ENCODE measurements around the gene PKD2L2. TPM values are rescaled to one million over a fixed set of nuclear protein-coding genes. Genes with fewer than 3 reads are reported as not detected.

PKD2L2 gene
- polyA plus RNA-seq, 4 donors, result 0.12 TPM; not detected in 3

DNA sequence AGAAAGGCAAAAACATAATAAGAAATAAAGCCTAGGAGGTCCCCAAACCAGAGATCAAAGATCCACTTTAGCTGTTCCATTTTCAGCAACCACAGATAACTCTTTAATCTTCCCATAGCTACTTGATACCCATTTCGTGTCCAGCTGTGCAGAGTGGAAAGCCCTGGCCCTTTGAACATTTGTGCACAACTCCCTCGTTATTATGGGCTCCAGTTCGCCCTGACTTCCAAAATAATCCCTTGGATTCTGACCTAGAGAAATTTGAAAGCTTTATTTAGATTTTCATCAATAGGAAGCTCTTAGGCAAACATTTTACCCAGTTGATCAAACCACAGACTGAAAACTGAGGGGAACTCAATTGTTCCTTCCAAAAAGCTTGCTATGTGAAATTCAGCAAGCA is 16.8 kb upstream of the PKD2L2 start:
- no peaks in the 10 kb centered on the region for H3K27me3 ChIP-seq (ENCODE audit: control insufficient read depth in 3 of 3, insufficient read depth in 3 of 3, low read length in 3 of 3)
- FAIRE-seq, result no peak
- H3K27ac ChIP-seq (ENCODE audit: low read depth in 1 of 3, low read length in 2 of 3), result no peak overlapping the region
- DNase-seq, result no peak
- H3K9me3 ChIP-seq (ENCODE audit: control insufficient read depth in 2 of 2, insufficient read depth in 1 of 2, low read depth in 1 of 2, low read length in 1 of 2), result no peaks in the 10 kb centered on the region
- H3K4me3 ChIP-seq (ENCODE audit: low read depth in 1 of 3, low read length in 3 of 3), result no peak overlapping the region
- no peaks in the 10 kb centered on the region for H3K36me3 ChIP-seq (ENCODE audit: control insufficient read depth in 3 of 3, insufficient read depth in 2 of 3, low read depth in 1 of 3, low read length in 3 of 3)
- no peaks in the 10 kb centered on the region for H3K4me1 ChIP-seq (ENCODE audit: control insufficient read depth in 3 of 3, insufficient read depth in 2 of 3, low read depth in 1 of 3, low read length in 2 of 3)
- WGBS, 3 donors, result 84 to 86% (median 86%) methylated on average over 3 of the region's 3 CpGs

DNA sequence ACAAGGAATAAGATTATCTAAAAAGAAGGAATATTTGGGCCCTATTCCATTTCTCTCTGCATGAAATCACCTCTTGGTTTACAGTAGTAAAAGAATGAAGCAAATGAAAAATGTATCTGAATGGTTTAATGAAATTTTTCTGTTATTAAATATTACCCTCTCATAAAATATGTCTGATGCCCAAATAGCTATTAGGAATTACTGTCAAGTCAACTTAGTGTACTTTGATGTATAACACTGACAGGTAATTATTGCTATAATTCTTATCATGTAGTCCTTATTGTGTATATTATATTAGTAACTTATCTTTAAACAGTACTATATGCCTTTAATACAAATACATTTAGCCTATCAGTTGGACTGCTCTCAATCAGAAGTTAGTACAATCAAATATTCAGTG is 13.2 kb upstream of the PKD2L2 start:
- DNase-seq (no peak), FAIRE-seq (no peak)
- no peak overlapping the region for H3K4me3 ChIP-seq (ENCODE audit: low read depth in 1 of 3, low read length in 3 of 3)
- H3K27ac ChIP-seq (ENCODE audit: low read depth in 1 of 3, low read length in 2 of 3), result no peak overlapping the region
- no peaks in the 10 kb centered on the region for H3K9me3 ChIP-seq (ENCODE audit: control insufficient read depth in 2 of 2, insufficient read depth in 1 of 2, low read depth in 1 of 2, low read length in 1 of 2)
- no peaks in the 10 kb centered on the region for H3K36me3 ChIP-seq (ENCODE audit: control insufficient read depth in 3 of 3, insufficient read depth in 2 of 3, low read depth in 1 of 3, low read length in 3 of 3)
- H3K27me3 ChIP-seq (ENCODE audit: control insufficient read depth in 3 of 3, insufficient read depth in 3 of 3, low read length in 3 of 3), result no peaks in the 10 kb centered on the region
- no peaks in the 10 kb centered on the region for H3K4me1 ChIP-seq (ENCODE audit: control insufficient read depth in 3 of 3, insufficient read depth in 2 of 3, low read depth in 1 of 3, low read length in 2 of 3)

DNA sequence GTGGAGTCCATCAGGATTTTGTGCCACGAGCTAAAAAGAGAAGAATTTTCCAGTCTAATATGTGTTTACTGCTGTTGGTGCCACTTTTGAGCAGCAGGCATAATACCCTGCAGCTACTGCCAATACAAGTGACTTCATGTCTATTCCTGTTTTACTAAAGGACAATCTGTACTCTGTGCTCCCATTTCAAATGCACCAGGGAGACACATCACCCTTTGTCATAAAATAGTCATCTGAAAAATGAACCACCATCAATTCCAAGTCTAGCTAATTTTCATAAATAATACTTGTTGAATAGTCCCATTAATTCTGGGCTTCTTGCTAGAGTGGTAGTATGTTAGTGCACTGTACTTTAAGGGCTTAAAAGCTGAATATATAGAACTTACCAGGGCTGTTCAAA is 8.9 kb upstream of the PKD2L2 start:
- WGBS, 3 donors, result 74 to 83% (median 80%) methylated on average over 1 of the region's 1 CpG
- Histone ChIP-seq H3K27me3 (ENCODE audit: control insufficient read depth in 3 of 3, insufficient read depth in 3 of 3, low read length in 3 of 3) (no peaks in the 10 kb centered on the region), H3K36me3 (ENCODE audit: control insufficient read depth in 3 of 3, insufficient read depth in 2 of 3, low read depth in 1 of 3, low read length in 3 of 3) (no peaks in the 10 kb centered on the region), H3K4me3 (ENCODE audit: low read depth in 1 of 3, low read length in 3 of 3) (no peak overlapping the region), H3K27ac (ENCODE audit: low read depth in 1 of 3, low read length in 2 of 3) (no peak overlapping the region), H3K4me1 (ENCODE audit: control insufficient read depth in 3 of 3, insufficient read depth in 2 of 3, low read depth in 1 of 3, low read length in 2 of 3) (no peaks in the 10 kb centered on the region), H3K9me3 (ENCODE audit: control insufficient read depth in 2 of 2, insufficient read depth in 1 of 2, low read depth in 1 of 2, low read length in 1 of 2) (no peaks in the 10 kb centered on the region)
- FAIRE-seq (no peak), DNase-seq (no peak)

DNA sequence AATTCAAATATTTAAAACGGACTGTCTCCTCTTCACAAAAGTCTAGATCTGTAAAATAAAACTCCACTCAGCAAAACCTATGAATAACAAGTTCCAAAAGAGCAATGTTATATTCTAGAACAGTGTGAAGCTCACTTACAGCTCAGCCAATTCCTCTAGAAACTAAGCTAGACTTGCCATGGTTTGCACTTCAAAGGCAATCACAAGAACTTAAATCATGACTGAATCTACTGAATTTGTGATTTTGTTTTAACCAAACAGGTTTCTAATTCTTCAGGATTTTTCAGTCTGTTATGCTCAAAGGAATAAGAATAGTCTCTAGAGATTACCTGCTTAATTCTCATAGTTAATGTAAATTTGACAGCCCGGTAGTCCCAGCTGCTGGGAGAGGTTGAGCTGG is 1.4 kb upstream of the PKD2L2 start:
- DNase-seq (peak in 1 of 2 donors; percentile 1), FAIRE-seq (no peak)
- Histone ChIP-seq H3K27me3 (ENCODE audit: control insufficient read depth in 3 of 3, insufficient read depth in 3 of 3, low read length in 3 of 3) (no peaks in the 10 kb centered on the region), H3K4me3 (ENCODE audit: low read depth in 1 of 3, low read length in 3 of 3) (no peak overlapping the region), H3K27ac (ENCODE audit: low read depth in 1 of 3, low read length in 2 of 3) (no peak overlapping the region), H3K4me1 (ENCODE audit: control insufficient read depth in 3 of 3, insufficient read depth in 2 of 3, low read depth in 1 of 3, low read length in 2 of 3) (peaks cover 0 to 18% (median 0%) of the 10 kb centered on the region in 3 donors), H3K36me3 (ENCODE audit: control insufficient read depth in 3 of 3, insufficient read depth in 2 of 3, low read depth in 1 of 3, low read length in 3 of 3) (no peaks in the 10 kb centered on the region), H3K9me3 (ENCODE audit: control insufficient read depth in 2 of 2, insufficient read depth in 1 of 2, low read depth in 1 of 2, low read length in 1 of 2) (peaks cover 0 to 2% of the 10 kb centered on the region in 2 donors)
- 71 to 89% (median 84%) methylated on average over 2 of the region's 2 CpGs for WGBS, 3 donors

DNA sequence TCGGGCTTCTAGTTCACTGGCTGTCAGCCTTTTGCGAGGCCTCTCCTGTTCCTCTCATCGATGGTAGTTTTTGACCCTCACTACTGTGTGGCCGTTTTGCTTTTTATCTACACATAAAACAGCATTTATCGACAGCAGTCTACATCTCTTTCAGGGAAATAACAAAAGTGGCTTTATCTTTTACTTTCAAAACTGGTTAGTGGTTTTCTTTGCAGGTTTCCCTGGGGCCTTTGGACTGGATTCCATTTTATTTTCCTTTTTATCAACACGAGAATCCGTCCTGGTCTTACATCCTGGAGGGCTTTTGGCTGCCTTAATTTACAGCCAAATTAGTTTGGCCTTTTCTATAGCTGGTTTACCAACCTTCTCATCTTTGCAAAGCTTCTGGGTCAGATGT is 793 bp upstream of the PKD2L2 start:
- Histone ChIP-seq H3K27me3 (ENCODE audit: control insufficient read depth in 3 of 3, insufficient read depth in 3 of 3, low read length in 3 of 3) (no peaks in the 10 kb centered on the region), H3K9me3 (ENCODE audit: control insufficient read depth in 2 of 2, insufficient read depth in 1 of 2, low read depth in 1 of 2, low read length in 1 of 2) (peaks cover 0 to 2% of the 10 kb centered on the region in 2 donors), H3K4me3 (ENCODE audit: low read depth in 1 of 3, low read length in 3 of 3) (peak overlapping the region in 2 of 3 donors; percentile 48 to 68), H3K36me3 (ENCODE audit: control insufficient read depth in 3 of 3, insufficient read depth in 2 of 3, low read depth in 1 of 3, low read length in 3 of 3) (no peaks in the 10 kb centered on the region), H3K4me1 (ENCODE audit: control insufficient read depth in 3 of 3, insufficient read depth in 2 of 3, low read depth in 1 of 3, low read length in 2 of 3) (peaks cover 0 to 18% (median 0%) of the 10 kb centered on the region in 3 donors), H3K27ac (ENCODE audit: low read depth in 1 of 3, low read length in 2 of 3) (peak overlapping the region; percentile 74 to 97 (median 85))
- peak in 1 of 2 donors; percentile 7 for DNase-seq
- FAIRE-seq, result no peak
- WGBS, 3 donors, result 27 to 38% (median 34%) methylated on average over 7 of the region's 7 CpGs

DNA sequence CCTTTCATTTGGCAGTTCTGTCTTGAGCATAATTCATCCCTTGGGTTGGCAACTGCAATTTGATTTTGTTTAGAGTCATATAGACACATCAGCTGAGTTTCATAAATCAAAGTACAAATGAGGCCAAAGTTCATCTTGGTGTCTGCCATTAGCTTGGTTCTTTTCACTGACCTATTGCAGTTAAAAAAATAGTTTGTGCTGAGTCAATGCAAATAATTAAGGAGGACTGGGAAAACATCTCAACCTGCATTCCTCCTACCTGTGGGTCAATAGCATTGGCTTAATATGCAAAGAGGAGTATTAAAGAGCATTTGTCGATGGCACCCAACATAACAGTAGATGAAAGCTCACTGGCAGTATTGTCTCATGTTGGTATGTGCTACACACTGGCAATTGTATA is 1.6 kb downstream of the PKD2L2 start:
- H3K36me3 ChIP-seq (ENCODE audit: control insufficient read depth in 3 of 3, insufficient read depth in 2 of 3, low read depth in 1 of 3, low read length in 3 of 3), result no peaks in the 10 kb centered on the region
- 21 to 61% (median 50%) methylated on average over 1 of the region's 1 CpG for WGBS, 3 donors

DNA sequence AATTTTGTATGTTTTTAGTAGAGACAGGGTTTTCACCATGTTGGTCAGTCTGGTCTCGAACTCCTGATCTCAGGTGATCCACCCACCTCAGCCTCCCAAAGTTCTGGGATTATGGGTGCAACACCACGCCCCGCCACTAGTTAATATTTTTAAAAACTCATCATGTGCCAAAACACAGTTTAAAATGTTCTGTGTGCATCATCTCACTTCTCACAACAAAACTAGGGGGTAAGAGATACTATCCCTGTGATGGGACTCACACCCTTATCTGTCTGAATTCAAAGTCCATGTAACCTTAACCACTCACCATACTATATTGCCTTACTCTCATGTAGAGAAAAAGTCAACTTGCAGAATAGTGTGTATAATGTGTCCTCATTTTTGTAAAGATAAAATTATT is 2.6 kb downstream of the PKD2L2 start:
- H3K4me1 ChIP-seq (ENCODE audit: control insufficient read depth in 3 of 3, insufficient read depth in 2 of 3, low read depth in 1 of 3, low read length in 2 of 3), result peaks cover 0 to 18% (median 0%) of the 10 kb centered on the region in 3 donors
- H3K27ac ChIP-seq (ENCODE audit: low read depth in 1 of 3, low read length in 2 of 3), result no peak overlapping the region
- no peak for FAIRE-seq
- DNase-seq, result peak; percentile 8 to 29
- no peaks in the 10 kb centered on the region for H3K27me3 ChIP-seq (ENCODE audit: control insufficient read depth in 3 of 3, insufficient read depth in 3 of 3, low read length in 3 of 3)
- 84 to 98% (median 85%) methylated on average over 3 of the region's 3 CpGs for WGBS, 3 donors
- no peak overlapping the region for H3K4me3 ChIP-seq (ENCODE audit: low read depth in 1 of 3, low read length in 3 of 3)
- H3K9me3 ChIP-seq (ENCODE audit: control insufficient read depth in 2 of 2, insufficient read depth in 1 of 2, low read depth in 1 of 2, low read length in 1 of 2), result peaks cover 0 to 2% of the 10 kb centered on the region in 2 donors
- no peaks in the 10 kb centered on the region for H3K36me3 ChIP-seq (ENCODE audit: control insufficient read depth in 3 of 3, insufficient read depth in 2 of 3, low read depth in 1 of 3, low read length in 3 of 3)

More for the DNA sequence above, 1.6 kb downstream of the PKD2L2 start:
- Histone ChIP-seq H3K9me3 (ENCODE audit: control insufficient read depth in 2 of 2, insufficient read depth in 1 of 2, low read depth in 1 of 2, low read length in 1 of 2) (peaks cover 0 to 2% of the 10 kb centered on the region in 2 donors), H3K4me1 (ENCODE audit: control insufficient read depth in 3 of 3, insufficient read depth in 2 of 3, low read depth in 1 of 3, low read length in 2 of 3) (peaks cover 0 to 18% (median 0%) of the 10 kb centered on the region in 3 donors), H3K27ac (ENCODE audit: low read depth in 1 of 3, low read length in 2 of 3) (peak overlapping the region in 2 of 3 donors; percentile 30 to 60), H3K4me3 (ENCODE audit: low read depth in 1 of 3, low read length in 3 of 3) (no peak overlapping the region), H3K27me3 (ENCODE audit: control insufficient read depth in 3 of 3, insufficient read depth in 3 of 3, low read length in 3 of 3) (no peaks in the 10 kb centered on the region)
- no peak for FAIRE-seq
- DNase-seq, result peak; percentile 85 to 91

DNA sequence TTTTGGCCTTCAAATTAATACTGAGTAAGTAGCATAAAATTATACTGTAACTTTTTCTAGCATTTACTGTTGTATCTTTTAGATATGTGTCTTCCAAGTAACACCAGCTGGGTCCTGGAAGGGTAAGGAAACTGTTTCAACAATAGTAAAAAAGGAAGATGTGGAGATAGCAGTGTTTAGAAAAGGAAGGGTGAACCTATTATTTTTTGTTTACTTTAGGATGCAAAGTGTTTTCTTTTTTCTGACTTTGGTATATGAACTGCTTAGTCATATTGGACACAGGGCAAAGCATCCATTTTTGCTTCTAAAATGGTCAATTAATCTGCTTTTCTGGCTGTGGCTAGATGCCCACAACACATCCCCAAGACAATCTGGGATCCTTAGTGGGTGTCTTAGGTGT is 5.3 kb downstream of the PKD2L2 start:
- H3K4me3 ChIP-seq (ENCODE audit: low read depth in 1 of 3, low read length in 3 of 3), result no peak overlapping the region
- no peaks in the 10 kb centered on the region for H3K36me3 ChIP-seq (ENCODE audit: control insufficient read depth in 3 of 3, insufficient read depth in 2 of 3, low read depth in 1 of 3, low read length in 3 of 3)
- FAIRE-seq, result no peak
- H3K9me3 ChIP-seq (ENCODE audit: control insufficient read depth in 2 of 2, insufficient read depth in 1 of 2, low read depth in 1 of 2, low read length in 1 of 2), result peaks cover 0 to 1% of the 10 kb centered on the region in 2 donors
- no peaks in the 10 kb centered on the region for H3K27me3 ChIP-seq (ENCODE audit: control insufficient read depth in 3 of 3, insufficient read depth in 3 of 3, low read length in 3 of 3)
- no peak for DNase-seq
- H3K4me1 ChIP-seq (ENCODE audit: control insufficient read depth in 3 of 3, insufficient read depth in 2 of 3, low read depth in 1 of 3, low read length in 2 of 3), result peaks cover 0 to 9% (median 0%) of the 10 kb centered on the region in 3 donors
- no peak overlapping the region for H3K27ac ChIP-seq (ENCODE audit: low read depth in 1 of 3, low read length in 2 of 3)

DNA sequence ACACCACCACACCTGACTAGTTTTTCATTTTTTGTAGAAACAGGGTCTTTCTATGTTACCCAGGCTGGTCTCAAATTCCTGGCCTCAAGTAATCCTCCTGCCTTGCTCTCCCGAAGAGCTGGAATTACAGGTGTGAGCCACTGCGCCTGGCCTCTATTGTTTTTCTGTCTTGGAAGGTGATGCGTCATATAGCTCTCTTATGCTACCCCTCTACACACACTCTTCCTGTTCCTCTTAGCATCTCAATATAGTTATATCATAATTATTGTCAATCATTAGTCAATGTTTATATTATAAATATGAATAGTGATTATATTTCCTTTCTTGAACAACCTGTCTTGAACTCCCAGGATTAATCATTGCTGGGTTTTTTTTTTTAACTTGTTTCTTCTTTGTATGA is 7.3 kb downstream of the PKD2L2 start:
- WGBS, 3 donors, result 72 to 87% (median 83%) methylated on average over 3 of the region's 3 CpGs
- FAIRE-seq, result no peak
- Histone ChIP-seq H3K9me3 (ENCODE audit: control insufficient read depth in 2 of 2, insufficient read depth in 1 of 2, low read depth in 1 of 2, low read length in 1 of 2) (no peaks in the 10 kb centered on the region), H3K27ac (ENCODE audit: low read depth in 1 of 3, low read length in 2 of 3) (no peak overlapping the region), H3K27me3 (ENCODE audit: control insufficient read depth in 3 of 3, insufficient read depth in 3 of 3, low read length in 3 of 3) (no peaks in the 10 kb centered on the region), H3K36me3 (ENCODE audit: control insufficient read depth in 3 of 3, insufficient read depth in 2 of 3, low read depth in 1 of 3, low read length in 3 of 3) (no peaks in the 10 kb centered on the region), H3K4me3 (ENCODE audit: low read depth in 1 of 3, low read length in 3 of 3) (no peak overlapping the region), H3K4me1 (ENCODE audit: control insufficient read depth in 3 of 3, insufficient read depth in 2 of 3, low read depth in 1 of 3, low read length in 2 of 3) (peaks cover 0 to 5% (median 0%) of the 10 kb centered on the region in 3 donors)
- DNase-seq, result no peak
